KOPT-K1 (cell line): ENCODE data around the gene HOXD11.

Experiments used
- H3K27ac ChIP-seq: fragments of 200-600 bp; sonication (generic); 2 replicates; pipeline ENCODE4 v1.5.1; 2016; ENCODE audit warnings: antibody characterized with exemption, mild to moderate bottlenecking, low read depth, low read length; ENCODE audit not compliant: poor library complexity, severe bottlenecking
- H3K36me3 ChIP-seq: fragments of 200-600 bp; sonication (generic); 2 replicates; pipeline ENCODE4 v1.5.1; 2017; ENCODE audit warnings: antibody characterized with exemption, mild to moderate bottlenecking, low read length, moderate library complexity; ENCODE audit not compliant: insufficient read depth
- H3K9me3 ChIP-seq: fragments of 200-600 bp; sonication (generic); 2 replicates; pipeline ENCODE4 v1.5.1; 2017; ENCODE audit warnings: antibody characterized with exemption, low read length, mild to moderate bottlenecking; ENCODE audit not compliant: insufficient read depth, poor library complexity, severe bottlenecking

HOXD11 gene

DNA sequence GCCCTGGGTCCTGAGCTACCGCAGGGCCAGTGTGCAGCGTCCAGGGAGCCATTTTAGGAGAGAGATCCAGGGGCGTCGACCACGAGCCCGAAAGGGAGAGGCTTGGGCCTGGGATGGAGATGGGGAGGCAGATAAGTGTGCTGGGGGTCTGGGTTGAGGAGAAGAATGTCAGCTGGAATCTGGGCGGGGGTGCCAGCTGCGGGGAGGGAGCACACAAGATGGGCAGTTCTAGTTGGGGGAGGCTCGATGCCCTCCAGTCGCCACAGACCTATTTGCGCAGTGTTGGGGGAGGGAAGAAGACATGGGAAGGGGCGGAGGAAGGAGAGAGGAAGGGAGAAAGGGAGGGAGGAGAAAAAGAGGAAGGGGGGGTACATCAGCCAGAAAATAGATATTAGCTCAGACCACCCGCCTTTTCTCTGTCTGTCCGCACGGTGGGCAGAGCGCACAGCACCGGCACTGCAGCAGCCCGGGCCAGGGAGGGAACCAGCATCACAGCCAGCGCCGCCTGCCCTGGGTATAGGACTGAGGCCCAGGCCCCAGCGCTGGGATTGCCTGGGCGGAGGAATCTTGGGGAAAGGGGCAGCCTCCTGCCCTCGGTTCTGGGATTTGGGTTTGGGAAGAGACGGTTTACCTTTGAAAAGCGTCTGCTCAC, 1.9 kb upstream of the HOXD11 start:
- H3K36me3 ChIP-seq, result no peaks in the 10 kb centered on the region
- no peak overlapping the region for H3K27ac ChIP-seq

DNA sequence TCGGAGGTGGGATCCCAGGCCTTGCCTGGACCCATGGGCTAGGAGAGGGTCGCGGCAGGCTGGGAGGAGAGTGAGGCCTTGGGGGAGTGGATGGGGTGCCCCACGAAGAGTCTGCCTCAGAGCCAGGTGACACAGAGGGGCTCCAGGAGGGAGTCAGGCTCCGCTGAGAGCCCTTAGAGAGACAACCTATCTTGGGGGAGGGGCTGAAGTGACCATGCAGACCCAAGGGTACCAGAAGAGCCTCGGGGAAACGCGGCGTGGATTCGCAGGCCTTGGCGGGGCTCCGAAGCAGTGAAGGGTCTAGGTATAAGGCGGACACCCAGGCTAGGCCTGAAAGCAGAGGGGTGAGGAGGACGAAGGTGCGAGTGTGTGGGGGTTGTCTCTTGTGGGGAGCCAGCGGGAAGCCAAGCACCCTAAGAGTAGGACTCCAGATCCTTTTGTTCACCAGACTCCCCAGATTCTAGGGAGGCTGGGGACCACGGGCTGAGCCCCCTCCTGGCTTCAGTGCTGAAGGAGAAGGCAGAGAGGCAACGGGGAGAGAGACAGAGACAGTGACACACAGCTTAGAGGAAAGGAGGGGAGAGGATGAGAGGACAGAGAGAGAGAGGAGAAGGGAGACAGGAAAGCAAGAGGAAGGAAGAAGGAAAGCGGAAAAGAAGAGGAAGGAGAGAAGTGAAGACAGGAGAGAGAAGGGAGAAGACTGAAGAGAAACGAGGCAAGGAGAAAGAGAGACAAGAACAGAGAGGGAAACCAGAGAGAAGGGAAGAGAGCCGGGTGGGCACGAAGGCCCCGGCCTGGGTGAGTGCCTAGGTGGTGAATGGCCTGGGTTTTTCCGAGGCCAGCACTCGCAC, 1.1 kb upstream of the HOXD11 start:
- Histone ChIP-seq H3K27ac (no peak overlapping the region), H3K9me3 (no peaks in the 10 kb centered on the region), H3K36me3 (no peaks in the 10 kb centered on the region)

More for the DNA sequence above, 1.9 kb upstream of the HOXD11 start:
- no peaks in the 10 kb centered on the region for H3K9me3 ChIP-seq

DNA sequence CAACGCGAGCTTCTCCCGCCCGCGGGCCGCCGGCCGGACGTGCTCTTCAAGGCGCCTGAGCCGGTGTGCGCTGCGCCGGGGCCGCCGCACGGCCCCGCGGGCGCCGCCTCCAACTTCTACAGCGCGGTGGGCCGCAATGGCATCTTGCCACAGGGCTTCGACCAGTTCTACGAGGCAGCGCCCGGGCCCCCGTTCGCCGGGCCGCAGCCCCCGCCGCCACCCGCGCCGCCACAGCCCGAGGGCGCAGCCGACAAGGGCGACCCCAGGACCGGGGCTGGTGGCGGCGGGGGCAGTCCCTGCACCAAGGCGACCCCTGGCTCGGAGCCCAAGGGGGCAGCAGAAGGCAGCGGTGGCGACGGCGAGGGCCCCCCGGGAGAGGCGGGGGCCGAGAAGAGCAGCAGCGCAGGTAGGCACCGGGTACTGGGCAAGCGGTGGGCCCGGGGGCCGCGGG, 676 bp downstream of the HOXD11 start:
- H3K36me3 ChIP-seq, result no peaks in the 10 kb centered on the region
- no peaks in the 10 kb centered on the region for H3K9me3 ChIP-seq
- H3K27ac ChIP-seq, result no peak overlapping the region

DNA sequence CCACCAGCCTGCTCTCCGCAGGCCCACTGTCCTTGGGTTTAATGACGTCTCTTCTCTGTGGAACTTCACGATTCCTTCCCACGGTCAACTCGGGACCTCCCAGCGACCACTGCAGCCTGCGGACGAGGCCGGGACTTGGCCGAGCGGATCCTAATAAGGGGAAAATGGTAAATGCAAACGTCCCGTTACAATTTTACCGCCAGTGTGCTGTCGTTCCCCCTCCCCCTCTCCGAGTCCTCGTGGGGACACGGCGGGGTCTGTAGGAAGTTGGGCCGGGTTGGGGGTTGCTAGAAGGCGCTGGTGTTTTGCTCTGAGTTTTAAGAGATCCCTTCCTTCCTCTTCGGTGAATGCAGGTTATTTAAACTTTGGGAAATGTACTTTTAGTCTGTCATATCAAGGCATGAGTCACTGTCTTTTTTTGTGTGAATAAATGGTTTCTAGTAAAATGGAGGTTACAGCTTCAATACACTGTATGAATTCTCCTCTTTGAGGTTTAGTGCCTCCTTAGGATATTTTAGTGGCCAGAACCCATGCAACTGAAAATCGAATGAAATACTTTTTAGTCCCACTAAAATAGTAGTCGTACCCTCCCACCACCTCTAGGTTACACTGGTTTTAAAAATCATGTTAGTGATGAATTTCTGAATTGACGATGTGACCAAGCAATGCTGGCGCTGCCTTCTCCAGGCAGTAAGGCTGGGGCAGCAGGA, 2.3 kb downstream of the HOXD11 start:
- Histone ChIP-seq H3K27ac (no peak overlapping the region), H3K9me3 (no peaks in the 10 kb centered on the region)

DNA sequence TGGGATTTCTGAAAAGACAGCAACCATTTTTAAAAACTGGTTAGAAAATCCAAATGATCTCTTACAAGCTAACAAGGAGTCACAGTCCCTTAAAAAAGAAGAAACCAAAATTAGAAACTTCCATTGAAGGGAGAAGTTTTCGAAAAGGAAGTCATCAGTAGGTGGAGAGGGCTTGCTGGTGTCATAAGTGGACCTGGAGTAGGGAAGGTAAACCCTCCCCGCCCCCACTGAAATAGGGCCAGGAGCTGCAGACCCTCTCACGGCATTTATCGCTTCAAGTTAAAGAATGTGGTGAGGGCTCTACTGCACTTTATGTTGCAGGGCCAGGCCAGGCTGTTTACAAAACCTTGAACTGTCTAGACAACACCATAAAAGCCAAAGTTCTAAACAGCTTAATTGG, 2.9 kb downstream of the HOXD11 start:
- H3K27ac ChIP-seq, result no peak overlapping the region
- no peaks in the 10 kb centered on the region for H3K36me3 ChIP-seq
- H3K9me3 ChIP-seq, result no peaks in the 10 kb centered on the region

More for the DNA sequence above, 2.3 kb downstream of the HOXD11 start:
- H3K36me3 ChIP-seq, result no peaks in the 10 kb centered on the region

DNA sequence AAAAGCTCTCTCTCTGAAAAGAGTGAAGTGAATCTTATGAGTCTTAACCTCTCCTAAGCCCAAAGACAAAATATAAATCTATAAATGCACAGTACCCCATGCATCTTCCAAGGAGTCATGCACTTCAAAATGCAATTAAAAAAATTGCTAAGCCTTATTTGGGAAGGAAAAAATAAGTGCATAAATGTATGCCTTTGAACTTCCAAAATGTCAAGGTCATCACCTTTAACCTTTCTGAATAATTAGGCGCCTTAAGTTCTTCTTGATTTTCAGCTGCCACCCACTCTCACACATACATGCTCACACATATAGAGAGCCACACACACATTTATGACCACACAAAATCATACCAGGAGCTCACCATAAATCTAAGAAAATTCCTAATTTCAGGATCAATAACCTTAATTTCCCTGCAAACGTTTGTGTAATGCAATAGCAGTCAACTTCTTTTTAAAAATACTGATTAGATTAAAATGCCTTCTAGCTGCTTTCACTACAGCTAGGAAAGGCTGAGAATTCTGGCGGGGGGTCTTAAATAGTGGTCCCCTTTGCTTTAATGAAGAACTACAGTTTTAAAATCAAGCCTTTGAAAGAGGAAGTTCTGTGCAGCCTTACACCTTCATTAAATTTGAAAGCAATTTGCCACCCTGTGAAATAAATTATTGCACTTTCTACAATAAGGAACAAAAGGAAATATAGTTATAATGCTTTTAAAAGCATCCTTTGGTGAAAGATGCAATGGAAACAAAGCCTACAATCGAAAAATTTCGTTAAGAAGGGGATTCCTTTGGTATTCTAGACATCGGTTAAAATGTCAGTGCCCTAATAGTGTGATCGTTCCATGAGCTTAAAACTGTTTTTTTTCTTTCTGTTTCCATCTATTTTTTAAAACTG, 3.6 kb downstream of the HOXD11 start:
- no peaks in the 10 kb centered on the region for H3K36me3 ChIP-seq
- H3K9me3 ChIP-seq, result no peaks in the 10 kb centered on the region
- no peak overlapping the region for H3K27ac ChIP-seq

DNA sequence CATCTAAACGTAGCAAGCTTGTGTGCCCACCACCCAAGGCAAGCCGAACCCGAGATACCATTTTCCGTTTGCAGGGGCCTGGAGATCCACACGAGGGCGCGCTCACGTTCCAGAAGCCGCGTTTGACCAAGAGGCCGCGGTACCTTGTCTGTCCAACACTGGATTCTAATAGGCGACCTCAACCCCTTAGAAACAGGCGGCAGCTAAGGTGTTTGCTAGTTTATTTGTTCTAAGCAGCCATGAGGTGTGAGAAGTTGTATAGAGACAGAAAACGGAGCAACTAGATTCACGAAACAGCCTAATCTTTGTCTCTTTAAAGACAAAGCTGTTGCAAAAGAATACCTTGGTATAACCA, 4.2 kb downstream of the HOXD11 start:
- Histone ChIP-seq H3K27ac (no peak overlapping the region), H3K36me3 (no peaks in the 10 kb centered on the region), H3K9me3 (no peaks in the 10 kb centered on the region)

DNA sequence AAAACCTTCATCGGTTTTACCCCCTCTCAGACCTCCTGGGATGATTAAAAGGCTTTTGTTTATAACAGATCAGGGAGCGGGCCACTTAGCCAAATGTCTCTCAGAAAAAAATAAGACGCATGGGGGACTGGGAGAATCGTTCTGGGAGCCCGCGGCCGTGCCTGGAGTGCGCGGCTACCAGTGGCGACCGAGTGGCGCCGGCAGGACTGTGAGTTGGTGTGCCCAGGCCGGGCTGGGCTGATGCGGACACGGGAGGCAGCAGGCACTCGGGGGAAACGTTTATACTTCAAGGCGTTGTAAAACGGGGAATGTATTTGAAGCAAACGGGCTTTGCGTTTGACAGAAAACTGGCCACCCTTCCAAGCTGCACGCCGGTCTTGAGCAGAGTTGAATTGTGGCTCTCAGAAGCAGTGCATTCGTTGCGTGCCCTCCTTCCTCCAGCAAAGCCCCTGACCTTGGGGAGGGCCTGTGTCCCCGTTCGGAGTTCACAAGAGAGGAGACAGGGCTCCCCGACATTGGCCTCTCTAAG, 4.8 kb downstream of the HOXD11 start:
- Histone ChIP-seq H3K9me3 (no peaks in the 10 kb centered on the region), H3K27ac (no peak overlapping the region), H3K36me3 (no peaks in the 10 kb centered on the region)

DNA sequence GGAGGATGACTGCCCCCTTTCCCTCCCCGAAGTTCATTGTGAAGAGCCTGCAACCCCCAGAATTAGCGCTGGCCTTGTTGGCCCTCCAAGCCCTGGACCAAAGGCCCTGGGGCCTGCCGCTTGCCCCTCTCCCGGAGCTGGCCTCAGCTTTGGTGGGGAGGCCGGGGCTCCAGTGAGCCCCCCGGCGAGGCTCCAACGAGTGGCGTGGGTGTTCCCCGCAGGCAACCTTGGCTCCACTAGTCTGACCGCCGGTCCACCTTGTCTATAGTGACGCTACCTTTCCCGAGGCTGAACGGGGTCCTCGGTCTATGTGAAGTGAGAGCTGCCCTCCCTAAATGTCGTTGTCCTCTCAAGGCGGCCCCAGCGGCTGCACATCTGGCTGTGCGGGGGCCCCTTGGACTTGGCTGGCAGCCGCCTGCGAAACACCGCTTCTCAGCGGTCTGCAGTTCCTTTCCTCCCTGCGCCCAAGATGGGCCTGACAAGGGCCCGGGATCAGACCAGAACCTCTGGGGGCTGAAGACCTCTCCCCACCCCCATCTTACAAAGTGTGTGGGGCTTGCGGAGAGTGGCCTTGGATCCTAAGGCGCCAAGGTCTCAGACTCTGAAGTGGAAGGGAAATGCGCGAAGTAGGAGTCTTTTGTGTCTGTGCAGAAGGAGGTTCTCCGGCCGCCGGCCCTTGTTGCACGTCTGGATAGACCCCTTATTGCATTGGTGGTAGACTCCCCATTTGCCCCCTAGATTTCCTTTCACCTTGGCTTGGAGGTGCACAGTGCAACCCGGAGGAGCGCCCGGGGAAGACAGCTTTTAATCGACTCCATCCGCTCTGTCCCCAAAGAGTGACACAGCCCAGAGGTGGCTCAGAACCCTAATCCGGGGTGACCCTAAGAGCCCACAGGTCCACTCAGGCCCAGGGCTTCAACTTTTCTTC, 5.6 kb downstream of the HOXD11 start:
- Histone ChIP-seq H3K9me3 (no peaks in the 10 kb centered on the region), H3K36me3 (no peaks in the 10 kb centered on the region), H3K27ac (no peak overlapping the region)

DNA sequence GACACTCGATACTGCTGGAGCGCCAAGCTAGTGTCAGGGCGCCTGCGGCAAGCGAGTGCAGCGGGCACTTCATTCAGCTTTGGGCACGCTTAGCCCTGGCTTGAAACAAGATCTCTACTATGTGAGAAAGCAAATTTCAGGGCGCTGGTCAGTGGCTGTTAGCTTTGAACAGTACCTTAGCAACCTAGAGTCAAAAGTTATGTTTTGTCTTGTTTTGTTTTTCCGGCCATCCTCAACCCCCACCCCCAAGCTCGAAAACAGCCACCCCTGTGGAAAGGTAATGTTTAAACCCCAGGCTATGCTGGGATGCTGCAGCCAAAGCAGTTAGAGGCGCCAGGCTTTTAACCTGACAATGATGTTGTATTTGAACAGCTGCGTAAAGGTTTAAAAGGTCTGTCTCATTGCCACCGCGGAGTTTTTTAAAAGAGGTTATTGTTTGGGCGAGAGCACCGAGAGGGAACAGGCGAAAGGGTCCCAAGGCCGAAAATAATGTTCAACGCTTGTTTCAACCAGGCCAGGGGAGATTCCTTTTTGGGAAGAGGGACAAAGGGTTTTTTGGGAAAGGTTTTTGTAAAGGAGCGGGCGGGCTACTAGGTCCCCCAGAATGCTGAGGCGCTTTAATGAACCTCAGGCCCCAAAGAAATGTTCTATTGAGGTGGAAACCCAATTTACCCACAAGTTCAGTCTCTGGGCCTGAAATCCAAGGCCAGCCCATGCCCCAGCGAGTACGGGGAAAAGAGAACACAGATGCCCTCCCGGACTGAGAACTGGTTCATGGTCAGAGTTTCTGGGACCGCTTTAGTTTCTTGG, 7.2 kb downstream of the HOXD11 start:
- H3K9me3 ChIP-seq, result no peaks in the 10 kb centered on the region
- no peaks in the 10 kb centered on the region for H3K36me3 ChIP-seq
- no peak overlapping the region for H3K27ac ChIP-seq

DNA sequence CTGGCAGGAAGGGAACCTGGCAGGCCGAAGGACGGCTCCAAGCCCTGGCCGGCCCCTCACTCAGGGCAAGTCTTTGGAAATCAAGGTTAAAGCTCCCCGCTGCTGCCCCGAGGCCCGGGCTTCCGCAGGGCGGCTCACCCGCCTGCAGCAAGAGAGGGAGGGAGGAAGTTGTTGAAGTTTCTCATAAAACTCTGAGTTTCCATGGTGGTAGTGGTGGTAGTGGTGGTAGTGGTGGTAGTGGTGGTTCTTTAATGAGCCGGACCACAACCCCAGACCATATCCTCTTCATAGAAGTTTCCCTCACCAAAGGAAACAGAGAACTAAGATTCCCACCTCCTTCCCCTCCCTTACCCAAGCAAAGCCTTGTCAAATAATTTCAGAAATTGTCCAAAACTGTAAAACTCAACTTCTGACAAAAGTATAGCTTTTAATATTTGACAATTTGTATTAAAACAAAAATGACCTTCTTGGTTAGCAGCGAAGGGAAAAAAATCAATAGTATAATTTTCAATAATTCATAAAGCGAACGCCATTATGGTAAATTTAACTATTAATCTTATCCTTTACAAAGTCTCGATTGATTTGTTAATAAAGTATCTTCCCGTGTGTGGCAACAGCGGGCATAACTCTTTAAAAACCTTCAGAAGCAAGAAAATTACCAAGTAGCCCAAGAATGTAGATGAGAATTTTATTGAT, 8.0 kb downstream of the HOXD11 start:
- no peak overlapping the region for H3K27ac ChIP-seq
- no peaks in the 10 kb centered on the region for H3K36me3 ChIP-seq
- no peaks in the 10 kb centered on the region for H3K9me3 ChIP-seq

DNA sequence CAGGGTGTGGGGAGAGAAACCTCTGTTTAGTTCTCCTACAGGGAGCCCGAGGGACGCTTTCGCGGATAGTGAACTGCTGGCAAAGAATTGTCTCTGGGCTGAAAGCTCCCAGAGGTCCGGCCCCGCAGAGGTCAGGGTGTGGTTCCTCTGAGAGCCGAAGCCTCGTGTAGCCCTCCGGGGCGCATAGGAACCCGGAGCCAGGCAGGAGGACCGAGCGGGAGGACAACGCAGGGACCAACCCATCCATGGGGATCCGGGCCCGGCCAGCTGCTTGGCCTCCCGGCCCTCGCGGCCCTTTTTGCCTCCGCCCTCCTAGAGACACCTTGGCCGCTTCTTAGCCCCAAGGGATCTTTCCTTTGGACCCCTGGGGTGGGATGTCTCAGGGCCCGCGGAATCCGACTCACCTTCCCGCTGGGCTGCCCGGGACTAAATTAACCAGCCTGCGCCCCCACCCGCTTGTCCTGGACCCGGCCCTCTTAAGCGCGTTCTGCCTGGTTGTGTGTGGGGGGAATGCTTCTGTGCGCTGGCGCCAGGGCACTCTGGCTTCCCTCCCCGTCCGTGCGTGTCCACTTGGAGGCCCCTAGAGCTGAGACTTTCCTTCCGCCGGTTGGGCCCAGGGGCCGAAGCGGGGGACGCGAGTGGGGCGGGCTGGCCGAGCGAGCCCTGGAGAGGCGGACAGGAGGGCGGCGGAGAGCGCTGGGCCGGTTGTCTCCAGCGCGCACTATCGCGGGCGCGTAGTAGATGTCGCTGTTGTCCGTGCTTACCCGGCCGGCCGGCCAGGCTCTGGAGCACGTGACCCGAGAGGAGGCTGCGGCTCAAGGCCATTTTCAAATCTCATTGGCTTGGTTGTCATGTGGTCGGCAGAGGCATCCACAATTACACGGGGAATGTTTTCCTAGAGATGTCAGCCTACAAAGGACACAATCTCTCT, 9.1 kb downstream of the HOXD11 start, which contains the start of gene HOXD10:
TSS of gene HOXD10 (plus strand) at position 896 of the 931 bp plus-strand sequence. CDS start 56 bp downstream, outside the sequence.
- no peaks in the 10 kb centered on the region for H3K9me3 ChIP-seq
- no peak within 1 kb of the TSS for H3K27ac ChIP-seq
- no peaks in the 10 kb centered on the region for H3K36me3 ChIP-seq
